Adrenal gland (tissue), 5 donors: ENCODE data around the gene MTCH1.

Experiments used
- POLR2A ChIP-seq, 2 donors: fragments of 450-650 bp; IDR thresholded peaks; one replicate each; pipeline ENCODE4 v1.6.1; 2017; ENCODE audit warnings: antibody characterized with exemption in 2 of 2, mild to moderate bottlenecking in 2 of 2, moderate library complexity in 1 of 2
- TF ChIP-seq, protein P1 (sequence below), 6 experiments: fragments of 450-650 bp in 4 of 6; fragments of 200-600 bp in 2 of 6; sonication (generic) in 1 of 6; IDR thresholded peaks; 1 replicate in 5 of 6; 2 replicates in 1 of 6; pipeline versions ENCODE4 v1.5.1 to v1.8.0; 2016 to 2021; ENCODE audit warnings: antibody characterized with exemption in 6 of 6, mild to moderate bottlenecking in 2 of 6, moderate library complexity in 1 of 6
- donor health status: DM: no; HTN: no; CAD: no.

DNA sequence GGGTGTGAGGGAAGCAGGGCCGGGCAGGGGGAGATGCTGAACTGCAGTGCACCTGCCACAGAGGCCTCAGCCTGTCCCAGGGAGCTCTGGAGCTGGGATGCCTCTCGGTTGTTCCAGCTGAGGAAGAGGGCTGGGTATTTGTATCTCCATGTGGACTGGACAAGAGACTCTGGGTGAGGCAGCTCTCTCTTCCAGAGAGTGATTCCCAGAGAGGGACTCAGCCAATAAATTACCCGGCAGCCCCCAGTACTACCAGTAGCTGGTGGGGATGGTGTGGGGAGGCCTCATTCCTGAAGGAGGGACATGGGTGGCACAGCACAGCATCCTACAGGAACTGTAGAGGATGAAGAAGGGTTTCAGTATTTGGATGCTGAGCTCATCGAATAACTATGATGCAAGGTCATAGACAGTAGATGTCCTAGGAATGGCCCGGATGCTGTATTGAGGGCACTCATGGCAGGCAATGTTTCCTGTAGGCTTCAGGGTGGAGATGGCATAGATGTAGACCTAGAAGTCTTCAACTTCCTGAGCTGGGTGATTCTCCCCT, 20.9 kb upstream of the MTCH1 start:
- TF ChIP-seq POLR2A (IDR thresholded peaks at IDR 0.05): no peak
- TF ChIP-seq, protein P1, sequence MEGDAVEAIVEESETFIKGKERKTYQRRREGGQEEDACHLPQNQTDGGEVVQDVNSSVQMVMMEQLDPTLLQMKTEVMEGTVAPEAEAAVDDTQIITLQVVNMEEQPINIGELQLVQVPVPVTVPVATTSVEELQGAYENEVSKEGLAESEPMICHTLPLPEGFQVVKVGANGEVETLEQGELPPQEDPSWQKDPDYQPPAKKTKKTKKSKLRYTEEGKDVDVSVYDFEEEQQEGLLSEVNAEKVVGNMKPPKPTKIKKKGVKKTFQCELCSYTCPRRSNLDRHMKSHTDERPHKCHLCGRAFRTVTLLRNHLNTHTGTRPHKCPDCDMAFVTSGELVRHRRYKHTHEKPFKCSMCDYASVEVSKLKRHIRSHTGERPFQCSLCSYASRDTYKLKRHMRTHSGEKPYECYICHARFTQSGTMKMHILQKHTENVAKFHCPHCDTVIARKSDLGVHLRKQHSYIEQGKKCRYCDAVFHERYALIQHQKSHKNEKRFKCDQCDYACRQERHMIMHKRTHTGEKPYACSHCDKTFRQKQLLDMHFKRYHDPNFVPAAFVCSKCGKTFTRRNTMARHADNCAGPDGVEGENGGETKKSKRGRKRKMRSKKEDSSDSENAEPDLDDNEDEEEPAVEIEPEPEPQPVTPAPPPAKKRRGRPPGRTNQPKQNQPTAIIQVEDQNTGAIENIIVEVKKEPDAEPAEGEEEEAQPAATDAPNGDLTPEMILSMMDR (IDR thresholded peaks at IDR 0.05): no peak
